Measurements from ENCODE around the gene MACIR.
A peak's percentile ranks its signal among the peaks of the same experiment; 100 is the strongest.

Gene MACIR

GRCh38 chr5:103228588-103228987 is 30.0 kb upstream of the MACIR start:
- H3K4me3 ChIP-seq (ENCODE audit: low read depth, low read length), result no peak overlapping the region

GRCh38 chr5:103232393-103232999 is 26.1 kb upstream of the MACIR start:
- no peak overlapping the region for H3K4me3 ChIP-seq (ENCODE audit: low read depth, low read length)
- TF ChIP-seq CTCF (IDR thresholded peaks at IDR 0.05; ENCODE audit: borderline replicate concordance, insufficient read depth, low read depth, low read length), result peak; percentile 62; the same call in 1 of the 2 replicates

More at GRCh38 chr5:103228588-103228987, 30.0 kb upstream of the MACIR start:
- TF ChIP-seq CTCF (IDR thresholded peaks at IDR 0.05; ENCODE audit: borderline replicate concordance, insufficient read depth, low read depth, low read length), result no peak

- H3K4me3 ChIP-seq (ENCODE audit: low read depth, low read length), result no peak overlapping the region
- no peak for TF ChIP-seq CTCF (IDR thresholded peaks at IDR 0.05; ENCODE audit: borderline replicate concordance, insufficient read depth, low read depth, low read length)
These were observed 24.2 kb upstream of the MACIR start for GRCh38 chr5:103234239-103234975.

GRCh38 chr5:103235891-103236290 is 22.7 kb upstream of the MACIR start:
- no peak for TF ChIP-seq CTCF (IDR thresholded peaks at IDR 0.05; ENCODE audit: borderline replicate concordance, insufficient read depth, low read depth, low read length)
- H3K4me3 ChIP-seq (ENCODE audit: low read depth, low read length), result no peak overlapping the region

- H3K4me3 ChIP-seq (ENCODE audit: low read depth, low read length), result no peak overlapping the region
These were observed 20.8 kb upstream of the MACIR start for GRCh38 chr5:103237778-103238177.

GRCh38 chr5:103243665-103244064 is 14.9 kb upstream of the MACIR start:
- TF ChIP-seq CTCF (IDR thresholded peaks at IDR 0.05; ENCODE audit: borderline replicate concordance, insufficient read depth, low read depth, low read length), result no peak
- H3K4me3 ChIP-seq (ENCODE audit: low read depth, low read length), result no peak overlapping the region

More at GRCh38 chr5:103237778-103238177, 20.8 kb upstream of the MACIR start:
- TF ChIP-seq CTCF (IDR thresholded peaks at IDR 0.05; ENCODE audit: borderline replicate concordance, insufficient read depth, low read depth, low read length), result no peak

GRCh38 chr5:103244398-103244797 is 14.2 kb upstream of the MACIR start:
- no peak overlapping the region for H3K4me3 ChIP-seq (ENCODE audit: low read depth, low read length)

More at GRCh38 chr5:103244398-103244797, 14.2 kb upstream of the MACIR start:
- no peak for TF ChIP-seq CTCF (IDR thresholded peaks at IDR 0.05; ENCODE audit: borderline replicate concordance, insufficient read depth, low read depth, low read length)
